SK-N-SH treated with all-trans-retinoic acid at 6 μM for 48 hours (cell line): ENCODE measurements around the gene RTN4RL2.

Source experiments
- RARB ChIP-seq: fragments of 250-450 bp; sonication (Bioruptor Pico); IDR thresholded peaks from 2 replicates; pipeline ENCODE4 v1.8.0; 2021; ENCODE audit warnings: mild to moderate bottlenecking, moderate library complexity
- TCF4 ChIP-seq: fragments of 250-450 bp; sonication (Bioruptor Pico); IDR thresholded peaks from 2 replicates; pipeline ENCODE4 v1.8.0; 2021; ENCODE audit warnings: mild to moderate bottlenecking, moderate library complexity, borderline replicate concordance
- TSHZ2 ChIP-seq: fragments of 250-450 bp; sonication (Bioruptor Pico); IDR thresholded peaks from 2 replicates; pipeline ENCODE4 v1.5.0; 2020; ENCODE audit warnings: mild to moderate bottlenecking, moderate library complexity

DNA sequence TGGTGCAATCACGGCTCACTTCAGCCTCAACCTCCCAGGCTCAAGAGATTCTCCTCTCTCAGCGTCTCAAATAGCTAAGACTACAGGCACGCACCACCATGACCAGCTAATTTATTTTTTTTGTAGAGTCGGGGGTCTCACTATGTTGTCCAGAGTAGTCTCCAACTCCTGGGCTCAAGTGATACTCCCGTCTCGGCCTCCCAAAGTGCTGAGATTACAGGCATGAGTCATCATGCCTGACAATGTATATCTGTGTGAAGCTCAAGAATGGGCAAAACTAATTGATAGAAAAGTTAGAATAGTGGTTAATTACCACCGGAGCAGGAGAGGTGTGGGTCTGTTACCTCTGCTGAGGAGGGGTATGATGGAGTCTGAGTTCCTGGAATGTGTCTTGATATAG is 24.3 kb upstream of the RTN4RL2 start:
- no peak for TF ChIP-seq TCF4 (CRISPR knock-in tag)
- no peak for TF ChIP-seq RARB (CRISPR knock-in tag)
- TF ChIP-seq TSHZ2 (CRISPR knock-in tag) = no peak
